HCT116 (cell line): ENCODE measurements around the gene SPACA4.

Experiments used
- CTCF ChIP-seq, 3 experiments: fragments of 200-600 bp in 1 of 3; sonication (generic) in 1 of 3; IDR thresholded peaks in 2 of 3; conservative IDR thresholded peaks in 1 of 3; 2 replicates each; pipeline ENCODE4 v1.5.1; 2012 to 2017; ENCODE audit warnings: low read depth in 2 of 3, low read length in 2 of 3, antibody characterized with exemption in 1 of 3, borderline replicate concordance in 1 of 3, control low read depth in 1 of 3, mild to moderate bottlenecking in 1 of 3, mixed read lengths in 1 of 3, mixed run types in 1 of 3, moderate library complexity in 1 of 3; ENCODE audit not compliant: insufficient read depth in 1 of 3
- POLR2A ChIP-seq: IDR thresholded peaks from 2 replicates; pipeline ENCODE4 v1.7.0; 2011; ENCODE audit warnings: borderline replicate concordance; ENCODE audit not compliant: insufficient read depth, insufficient read length; ENCODE audit errors: extremely low read depth

- no peak for TF ChIP-seq POLR2A
- TF ChIP-seq CTCF (IDR thresholded peaks at IDR 0.05 in 2 of 3, conservative IDR thresholded peaks at IDR 0.05 in 1 of 3; ENCODE audit: borderline replicate concordance in 1 of 3, insufficient read depth in 1 of 3, low read depth in 2 of 3, low read length in 2 of 3) = no peak
Observed at GRCh38 chr19:48639483-48640375, 33.2 kb downstream of the SPACA4 start.
